Heart right ventricle (tissue), 16 donors: ENCODE data around the gene FNDC11. TPM values are rescaled to one million over a fixed set of nuclear protein-coding genes. Genes with fewer than 3 reads are reported as not detected.

Source experiments
- ATAC-seq, 8 donors: fragments of 200-7000 bp; cut with Tn5 transposase; one replicate each; pipeline ENCODE4 v1.9.1; 2020; ENCODE audit warnings: mild to moderate bottlenecking in 8 of 8, moderate library complexity in 8 of 8, moderate number of reproducible peaks in 1 of 8
- DNase-seq, 2 donors: peaks; one replicate each; pipeline ENCODE4 v3.0.0-alpha.2; 2020
- H3K27ac ChIP-seq, 10 donors: fragments of 200-600 bp; sonication (generic) in 2 of 10; one replicate each; pipeline versions ENCODE4 v1.5.0 to v1.8.0; 2020 to 2022; ENCODE audit warnings: mild to moderate bottlenecking in 3 of 10
- H3K27me3 ChIP-seq, 7 donors: fragments of 200-600 bp; one replicate each; pipeline ENCODE4 v1.8.0; 2021 to 2022; ENCODE audit warnings: mild to moderate bottlenecking in 2 of 7
- H3K36me3 ChIP-seq, 9 donors: fragments of 200-600 bp; sonication (generic) in 1 of 9; one replicate each; pipeline versions ENCODE4 v1.5.0 to v1.8.0; 2020 to 2022; ENCODE audit warnings: mild to moderate bottlenecking in 2 of 9
- H3K4me1 ChIP-seq, 9 donors: fragments of 200-600 bp; sonication (generic) in 1 of 9; one replicate each; pipeline versions ENCODE4 v1.5.0 to v1.8.0; 2020 to 2022; ENCODE audit warnings: mild to moderate bottlenecking in 4 of 9
- H3K4me3 ChIP-seq, 10 donors: fragments of 200-600 bp; sonication (generic) in 2 of 10; one replicate each; pipeline versions ENCODE4 v1.5.0 to v1.8.0; 2020 to 2022; ENCODE audit warnings: mild to moderate bottlenecking in 7 of 10, moderate library complexity in 2 of 10
- H3K9me3 ChIP-seq, 11 donors: fragments of 200-600 bp in 10 of 11; sonication (generic) in 2 of 11; one replicate each; pipeline versions ENCODE4 v1.5.0 to v1.8.0; 2013 to 2022; ENCODE audit warnings: mild to moderate bottlenecking in 2 of 11, control low read depth in 1 of 11, moderate library complexity in 1 of 11
- WGBS, 2 donors: extraction: QIAGEN DNeasy Blood & Tissue Kit; methylation state at CpG; one replicate each; pipeline ENCODE4 v1.1.7; 2013; ENCODE audit warnings: inconsistent platforms in 1 of 2; 5-methylcytosine and 5-hydroxymethylcytosine counted together
- intact Hi-C, 10 donors: fragments of 100-400 bp; cut with DNase I; formaldehyde crosslinking; loops; one replicate each; pipeline versions ENCODE4 v1.11.1 to v1.14.2; 2022
- polyA plus RNA-seq, 2 donors: library from polyadenylated mRNA; stranded (reverse); fragments of 200-250 nt; gene quantifications; one replicate each; pipeline ENCODE4 v1.2.3, GENCODE V29; 2013
- total RNA-seq, 10 donors: library from RNA; stranded (reverse); fragmentation: NEBNext Ultra II Directional in 3 of 10; extraction: Animal tissue kit (Norgen Biotek cat#: 25700) in 3 of 10; gene quantifications; one replicate each; pipeline versions ENCODE4 v1.2.1 to v1.2.4, GENCODE V29; 2021 to 2023
- TF ChIP-seq, protein P1 (sequence below), 9 donors: fragments of 200-600 bp; sonication (generic) in 2 of 9; IDR thresholded peaks; one replicate each; pipeline versions ENCODE4 v1.5.0 to v1.8.0; 2021 to 2022; ENCODE audit warnings: antibody characterized with exemption in 9 of 9, mild to moderate bottlenecking in 5 of 9, moderate library complexity in 1 of 9
- donor health status: Arrhythmogenic right ventricular cardiomyopathy.
- donor health status: ischemic (EF 13 %, LVEDD 7.1; RV severe dilation, severe dysfunction).
- donor health status: healthy with polysubstance abuse.
- donor health status: DM: no; HTN: yes; CAD: no.
- donor health status: DM: no; HTN: no; CAD: no.
- donor health status: ischemic (EF 25% LVEDD 6.9; RV normal size, moderate dysfunction).
- donor health status: ischemic (EF 25% LVEDD 5.7; RV mildly dilated, moderate dysfunction).
- donor health status: healthy.
- donor health status: DM: yes; HTN: yes; CAD: no.
- donor health status: Ischemic cardiomyopathy.
- donor health status: ischemic (EF 35%, LVEDD 5.7; RV mildly dilated, moderate dysfunction).
- donor health status: nonischemic (EF 11% LVEDD 7.7; RV severe dilation, severe dysfunction).
- donor health status: DM: yes; HTN: yes; CAD: no.
- donor health status: PGD.
- donor health status: ischemic (EF 29% LVEDD 5.4; RV normal size, mild dysfunction).
- donor health status: nonischemic (EF 23%, LVEDD 6.1; RV moderate dilation, normal function).

The FNDC11 gene
- total and polyA plus RNA-seq, 12 donors = 0.09 to 0.29 (median 0.18) TPM; not detected in 6

- peaks cover 0 to 7% (median 0%) of the 10 kb centered on the region in 11 donors for H3K9me3 ChIP-seq
- 1% methylated on average over 72 of the region's 72 CpGs for WGBS, 2 donors
- peaks cover 0 to 23% (median 4%) of the 10 kb centered on the region in 9 donors for H3K36me3 ChIP-seq
- H3K4me3 ChIP-seq = peak overlapping the region; percentile 55 to 99 (median 74)
- peaks cover 0 to 3% (median 0%) of the 10 kb centered on the region in 7 donors for H3K27me3 ChIP-seq
- DNase-seq = peak; percentile 71 to 79
- H3K4me1 ChIP-seq = peaks cover 14 to 39% (median 22%) of the 10 kb centered on the region in 9 donors
- intact Hi-C loops = loop anchor here in 7 of 10 donors (1.0 to 10.0 kb wide), 6 partner anchors 23 to 78 kb away; no protein-coding TSS in a partner anchor
- ATAC-seq = peak; percentile 56 to 77 (median 66)
- TF ChIP-seq, protein P1, sequence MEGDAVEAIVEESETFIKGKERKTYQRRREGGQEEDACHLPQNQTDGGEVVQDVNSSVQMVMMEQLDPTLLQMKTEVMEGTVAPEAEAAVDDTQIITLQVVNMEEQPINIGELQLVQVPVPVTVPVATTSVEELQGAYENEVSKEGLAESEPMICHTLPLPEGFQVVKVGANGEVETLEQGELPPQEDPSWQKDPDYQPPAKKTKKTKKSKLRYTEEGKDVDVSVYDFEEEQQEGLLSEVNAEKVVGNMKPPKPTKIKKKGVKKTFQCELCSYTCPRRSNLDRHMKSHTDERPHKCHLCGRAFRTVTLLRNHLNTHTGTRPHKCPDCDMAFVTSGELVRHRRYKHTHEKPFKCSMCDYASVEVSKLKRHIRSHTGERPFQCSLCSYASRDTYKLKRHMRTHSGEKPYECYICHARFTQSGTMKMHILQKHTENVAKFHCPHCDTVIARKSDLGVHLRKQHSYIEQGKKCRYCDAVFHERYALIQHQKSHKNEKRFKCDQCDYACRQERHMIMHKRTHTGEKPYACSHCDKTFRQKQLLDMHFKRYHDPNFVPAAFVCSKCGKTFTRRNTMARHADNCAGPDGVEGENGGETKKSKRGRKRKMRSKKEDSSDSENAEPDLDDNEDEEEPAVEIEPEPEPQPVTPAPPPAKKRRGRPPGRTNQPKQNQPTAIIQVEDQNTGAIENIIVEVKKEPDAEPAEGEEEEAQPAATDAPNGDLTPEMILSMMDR (IDR thresholded peaks at IDR 0.05) = peak in 8 of 9 donors; percentile 18 to 68 (median 44)
- H3K27ac ChIP-seq = peak overlapping the region; percentile 90 to 100 (median 96)
These were observed 34.1 kb upstream of the FNDC11 start for GRCh38 chr20:63519668-63520503.

- Histone ChIP-seq H3K9me3 (peaks cover 0 to 7% (median 0%) of the 10 kb centered on the region in 11 donors), H3K4me3 (peak within 1 kb of the TSS; percentile 55 to 99 (median 74)), H3K36me3 (peaks cover 0 to 23% (median 4%) of the 10 kb centered on the region in 9 donors), H3K27ac (peak within 1 kb of the TSS; percentile 90 to 100 (median 96)), H3K27me3 (peaks cover 0 to 3% (median 0%) of the 10 kb centered on the region in 7 donors), H3K4me1 (peaks cover 14 to 39% (median 22%) of the 10 kb centered on the region in 9 donors)
- TF ChIP-seq, protein P1 (IDR thresholded peaks at IDR 0.05) = no peak
- DNase-seq = peak; percentile 79 to 89
- intact Hi-C loops = loop anchor here in 6 of 10 donors (1.0 to 10.0 kb wide), 4 partner anchors 23 to 76 kb away; no protein-coding TSS in a partner anchor
- 0% methylated on average over 48 to 62 of the region's 64 CpGs for whole genome bisulfite sequencing, 2 donors
- ATAC-seq = peak; percentile 86 to 92 (median 91)
These were observed 33.4 kb upstream of the FNDC11 start, which contains the start of gene PPDPF for GRCh38 chr20:63520504-63520933. Gene PPDPF (plus strand): TSS chr20:63520765. CDS start chr20:63521309, 544 bp downstream.

DNA sequence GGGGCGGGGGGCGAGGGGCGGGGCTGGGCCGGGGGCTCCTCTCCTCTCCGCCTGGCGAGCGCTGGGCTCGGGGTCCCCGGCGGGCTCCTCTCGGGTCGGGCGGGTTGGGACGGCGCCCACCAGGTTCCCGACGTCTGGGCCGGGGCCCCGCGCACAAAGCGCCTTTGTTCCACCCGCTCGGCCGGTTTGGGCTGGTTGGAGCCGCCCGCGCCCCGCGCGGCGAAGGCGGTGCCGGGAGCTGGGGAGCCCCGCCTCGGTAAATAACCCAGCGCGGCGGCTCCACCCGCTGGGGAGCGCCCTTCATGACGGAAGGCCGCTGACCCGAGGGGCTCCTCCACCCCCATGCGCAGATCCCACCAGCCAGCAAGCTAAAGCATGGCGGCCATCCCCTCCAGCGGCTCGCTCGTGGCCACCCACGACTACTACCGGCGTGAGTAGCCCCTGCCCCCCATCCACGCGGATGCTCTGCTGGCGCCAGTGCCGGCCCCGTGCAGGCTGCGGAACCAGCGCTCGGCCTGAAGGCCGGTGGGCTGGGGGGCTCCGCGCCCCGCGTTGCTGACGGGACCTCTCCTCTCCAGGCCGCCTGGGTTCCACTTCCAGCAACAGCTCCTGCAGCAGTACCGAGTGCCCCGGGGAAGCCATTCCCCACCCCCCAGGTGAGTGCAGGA, 32.9 kb upstream of the FNDC11 start:
- H3K27ac ChIP-seq = peak overlapping the region; percentile 90 to 100 (median 96)
- intact Hi-C loops = loop anchor here in 6 of 10 donors (1.0 to 10.0 kb wide), 4 partner anchors 24 to 76 kb away; no protein-coding TSS in a partner anchor
- ATAC-seq = peak; percentile 17 to 72 (median 62)
- peaks cover 0 to 23% (median 4%) of the 10 kb centered on the region in 9 donors for H3K36me3 ChIP-seq
- WGBS, 2 donors = 1 to 2% methylated on average over 44 to 63 of the region's 68 CpGs
- H3K27me3 ChIP-seq = peaks cover 0 to 3% (median 0%) of the 10 kb centered on the region in 7 donors
- DNase-seq = peak; percentile 65 to 75
- H3K4me1 ChIP-seq = peaks cover 14 to 39% (median 22%) of the 10 kb centered on the region in 9 donors
- peaks cover 0 to 7% (median 0%) of the 10 kb centered on the region in 11 donors for H3K9me3 ChIP-seq
- TF ChIP-seq, protein P1 (IDR thresholded peaks at IDR 0.05) = peak in 5 of 9 donors; percentile 5 to 38 (median 13)
- H3K4me3 ChIP-seq = peak overlapping the region; percentile 55 to 99 (median 74)
